OCI-LY1 (cell line): ENCODE data around the gene ZBTB16.

Experiments used
- CTCF ChIP-seq: fragments of 200-600 bp; sonication (generic), shearing (Covaris generic); IDR thresholded peaks from 2 replicates; pipeline ENCODE4 v1.5.1; 2017; ENCODE audit warnings: mild to moderate bottlenecking, antibody characterized with exemption, low read length, moderate library complexity, mixed read lengths
- EZH2 ChIP-seq: fragments of 200-600 bp; sonication (generic), shearing (Covaris generic); IDR thresholded peaks from 2 replicates; pipeline ENCODE4 v1.8.0; 2017; ENCODE audit warnings: borderline replicate concordance, mixed run types, mild to moderate bottlenecking, antibody characterized with exemption, low read length, moderate library complexity, mixed read lengths

DNA sequence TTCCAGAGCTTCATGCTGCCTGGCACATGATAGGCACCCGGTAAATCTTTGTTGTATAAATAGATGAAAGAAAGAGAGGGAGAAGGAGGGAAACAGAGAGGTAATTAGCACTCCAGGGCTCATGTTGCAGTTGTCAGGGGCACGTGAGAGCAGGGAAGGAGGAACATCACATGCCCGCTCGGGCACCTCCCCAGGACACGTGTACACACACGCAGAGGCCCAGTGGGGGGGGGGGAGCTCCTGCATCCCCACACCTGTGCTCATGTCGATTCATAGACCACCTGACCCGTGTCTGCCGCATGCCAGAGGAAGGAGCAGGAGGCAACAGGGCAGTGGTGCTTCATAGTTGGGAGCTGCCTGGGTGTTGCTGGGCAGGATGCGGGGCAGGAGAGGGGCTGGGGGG is 199.6 kb downstream of the ZBTB16 start:
- no peak for TF ChIP-seq EZH2
- TF ChIP-seq CTCF: no peak
